Fibroblast of peridontal ligament (primary cell): Measurements from ENCODE around the gene INCA1.

Experiments
- DNase-seq: peaks from one replicate; pipeline ENCODE4 v3.0.0-alpha.2; 2010; ENCODE audit errors: extremely low read depth

INCA1 gene

GRCh38 chr17:4970273-4970672 lies 27.0 kb downstream of the INCA1 start:
- no peak for DNase-seq

GRCh38 chr17:4969551-4970173 lies 27.7 kb downstream of the INCA1 start:
- peak; percentile 26 for DNase-seq

- peak; percentile 96 for DNase-seq
These were observed 28.2 kb downstream of the INCA1 start for GRCh38 chr17:4969047-4969550.

GRCh38 chr17:4968486-4969046 lies 28.8 kb downstream of the INCA1 start:
- peak; percentile 30 for DNase-seq

GRCh38 chr17:4967539-4968485 lies 29.5 kb downstream of the INCA1 start, which contains the start of gene SPAG7:
Gene SPAG7, minus strand, starts transcription at chr17:4967817. Its CDS starts 13 bp downstream, at chr17:4967804.
- peak; percentile 98 for DNase-seq

GRCh38 chr17:4966844-4967538 lies 30.3 kb downstream of the INCA1 start:
- DNase-seq: peak; percentile 100

GRCh38 chr17:4965311-4965986 lies 31.9 kb downstream of the INCA1 start:
- no peak for DNase-seq

- no peak for DNase-seq
These were observed 36.9 kb downstream of the INCA1 start for GRCh38 chr17:4960279-4960922.

GRCh38 chr17:4959261-4959965 lies 37.9 kb downstream of the INCA1 start:
- no peak for DNase-seq

- no peak for DNase-seq
These were observed 39.2 kb downstream of the INCA1 start for GRCh38 chr17:4958102-4958501.

GRCh38 chr17:4956493-4957061 lies 40.7 kb downstream of the INCA1 start:
- no peak for DNase-seq

- DNase-seq: no peak
These were observed 42.2 kb downstream of the INCA1 start for GRCh38 chr17:4955091-4955490.

- peak; percentile 38 for DNase-seq
These were observed 43.8 kb downstream of the INCA1 start for GRCh38 chr17:4953451-4953961.

GRCh38 chr17:4951486-4951885 lies 45.8 kb downstream of the INCA1 start:
- no peak for DNase-seq

GRCh38 chr17:4950746-4951204 lies 46.5 kb downstream of the INCA1 start, which contains the start of gene ENO3:
Gene ENO3, plus strand, starts transcription at chr17:4951119. Its CDS starts 711 bp downstream, at chr17:4951830.
- DNase-seq: no peak

GRCh38 chr17:4950075-4950745 lies 47.1 kb downstream of the INCA1 start:
- no peak for DNase-seq

GRCh38 chr17:4949321-4950074 lies 47.8 kb downstream of the INCA1 start:
- peak; percentile 48 for DNase-seq

- DNase-seq: no peak
These were observed 48.4 kb downstream of the INCA1 start for GRCh38 chr17:4948931-4949320.
